C1 segment of cervical spinal cord (tissue), 14 donors: ENCODE results near the gene CACNG8.
"Not testable (repeated sequence)": the region's sequence is repeated elsewhere in the genome, so short reads cannot be mapped to it uniquely, and the experiment has no call there.

Experiments
- DNase-seq, 14 donors: peaks; one replicate each; lab custom pipeline; 2025; lab: John Stamatoyannopoulos, UW

CACNG8 gene

GRCh38 chr19:53962887-53963431 lies at the start of gene CACNG8:
Gene CACNG8 (plus strand): TSS chr19:53962937.
- DNase-seq: no peak

- DNase-seq: no peak
Observed at GRCh38 chr19:53915000-53915399, 47.7 kb upstream of the CACNG8 start.

DNA sequence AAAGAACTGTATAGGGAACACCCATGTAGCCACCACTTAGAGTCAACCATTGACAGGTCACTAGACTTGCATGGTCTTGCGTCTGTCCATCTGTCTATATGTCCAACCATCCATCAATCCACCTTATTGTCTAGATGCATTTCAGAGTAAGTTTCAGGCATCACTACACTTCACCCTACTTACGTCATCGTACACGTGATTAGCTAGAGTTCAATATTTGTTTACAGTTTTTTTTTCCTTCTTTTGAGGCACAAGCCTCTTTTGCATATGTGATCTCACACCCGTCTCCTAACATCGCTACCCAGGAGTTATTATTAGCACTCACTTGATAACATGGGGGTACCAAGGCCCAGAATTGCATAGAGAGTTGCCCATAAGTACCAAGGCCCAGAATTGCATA lies 46.7 kb upstream of the CACNG8 start:
- no peak for DNase-seq

GRCh38 chr19:53917356-53917755 lies 45.4 kb upstream of the CACNG8 start:
- DNase-seq: no peak

DNA sequence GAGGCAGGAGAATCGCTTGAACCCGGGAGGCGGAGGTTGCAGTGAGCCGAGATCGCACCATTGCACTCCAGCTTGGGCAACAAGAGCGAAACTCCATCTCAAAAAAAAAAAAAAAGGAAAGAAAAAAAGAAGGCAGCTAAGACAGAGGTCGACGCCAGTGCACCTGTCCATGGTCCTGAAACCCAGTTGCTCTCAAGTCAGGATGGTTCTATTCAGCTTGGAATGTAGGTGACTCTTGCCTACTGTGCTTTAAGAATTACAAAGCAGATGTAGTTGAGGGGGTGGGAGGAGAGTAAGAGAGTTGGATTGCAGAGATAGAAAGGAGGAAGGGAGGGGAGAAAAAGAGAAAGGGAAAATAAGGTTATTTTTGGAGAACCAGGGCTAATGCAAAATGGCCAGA lies 35.0 kb upstream of the CACNG8 start:
- no peak for DNase-seq

GRCh38 chr19:53936029-53936428 lies 26.7 kb upstream of the CACNG8 start:
- no peak for DNase-seq

DNA sequence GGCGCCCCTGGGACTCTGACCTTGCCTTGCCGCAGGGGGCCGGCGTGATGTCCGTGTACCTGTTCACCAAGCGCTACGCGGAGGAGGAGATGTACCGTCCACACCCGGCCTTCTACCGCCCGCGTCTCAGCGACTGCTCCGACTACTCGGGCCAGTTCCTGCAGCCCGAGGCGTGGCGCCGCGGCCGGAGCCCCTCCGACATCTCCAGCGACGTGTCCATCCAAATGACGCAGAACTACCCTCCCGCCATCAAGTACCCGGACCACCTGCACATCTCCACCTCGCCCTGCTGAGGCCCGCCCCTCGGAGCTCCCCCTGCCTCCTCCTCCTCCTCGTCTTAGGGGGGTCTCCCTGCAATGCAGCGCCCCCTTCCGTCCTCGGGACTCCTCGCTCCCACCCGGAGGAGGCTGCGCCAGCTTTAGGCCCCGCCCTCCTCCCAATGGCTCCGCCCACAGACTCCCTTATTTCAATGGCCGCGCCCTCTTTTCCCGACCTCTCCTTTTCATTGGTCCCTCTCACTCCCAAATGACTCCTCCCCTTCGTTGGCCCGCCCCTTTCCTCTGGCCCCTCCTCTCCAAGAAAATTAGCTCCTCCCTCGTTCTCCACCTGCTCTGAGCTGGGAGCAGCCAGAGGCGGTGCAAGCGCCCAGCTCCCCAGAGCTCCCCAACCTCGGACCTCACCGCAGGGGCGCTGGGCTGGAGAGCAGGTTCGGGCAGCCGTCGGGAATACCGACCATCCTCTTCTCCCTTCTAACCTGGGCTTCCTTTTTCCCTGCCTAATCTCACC lies 20.5 kb upstream of the CACNG8 start:
- DNase-seq: no peak

- DNase-seq: no peak
Observed at GRCh38 chr19:53944416-53944815, 18.3 kb upstream of the CACNG8 start.

DNA sequence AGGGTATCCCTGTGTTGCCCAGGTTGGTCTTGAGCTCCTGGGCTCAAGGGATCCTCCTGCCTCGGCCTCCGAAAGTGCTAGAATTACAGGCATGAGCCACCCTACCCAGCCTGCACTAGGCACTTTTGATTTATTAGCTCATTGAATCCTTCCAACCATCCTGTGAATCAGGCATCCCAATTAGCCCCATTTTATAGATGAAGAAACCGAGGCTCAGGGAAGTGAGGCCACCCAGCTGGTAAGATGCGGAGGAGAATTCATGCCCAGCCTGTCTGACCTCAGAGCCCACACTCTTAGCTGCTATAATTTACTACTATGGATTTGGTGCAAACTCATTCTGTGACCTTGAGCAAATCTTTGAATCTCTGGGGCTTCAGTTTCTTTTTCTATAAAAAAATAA lies 17.8 kb upstream of the CACNG8 start:
- DNase-seq: no peak

- DNase-seq: no peak
Observed at GRCh38 chr19:53945441-53945840, 17.3 kb upstream of the CACNG8 start.

DNA sequence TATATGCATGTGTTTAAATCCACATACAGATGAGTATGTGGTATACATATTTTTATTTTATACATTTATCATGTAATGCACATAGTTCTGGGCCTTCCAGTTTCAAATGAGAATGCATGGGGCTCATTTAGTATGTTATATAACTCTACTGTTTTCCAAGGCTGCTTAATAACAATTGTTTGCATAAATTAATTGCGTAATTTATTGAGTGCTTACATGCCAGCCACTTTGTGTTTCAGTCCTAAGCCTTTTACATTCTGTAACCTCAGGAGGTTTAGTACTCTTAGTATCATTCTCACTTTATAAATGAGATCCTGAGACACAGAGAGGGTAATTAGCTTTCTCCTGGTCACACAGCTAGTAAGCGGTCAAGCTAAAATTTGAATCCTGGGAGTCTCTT lies 16.7 kb upstream of the CACNG8 start:
- no peak for DNase-seq

DNA sequence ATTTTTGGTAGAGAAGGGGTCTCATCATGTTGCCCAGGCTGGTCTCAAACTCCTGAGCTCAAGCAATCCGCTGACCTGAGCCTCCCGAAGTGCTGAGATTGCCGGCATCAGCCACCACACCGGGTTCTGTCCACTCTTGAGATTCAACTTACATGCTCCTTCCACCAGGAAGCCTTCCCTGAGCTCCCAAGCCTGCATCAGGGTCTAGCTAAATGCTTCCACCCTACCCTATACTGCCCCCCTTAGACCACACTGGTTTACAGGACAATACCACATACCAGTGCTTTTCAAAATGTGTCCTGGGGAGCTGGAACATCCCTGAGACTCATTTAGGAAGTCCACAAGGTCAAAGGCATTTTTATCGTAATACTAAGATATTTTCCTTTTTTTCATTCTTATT lies 15.1 kb upstream of the CACNG8 start:
- no peak for DNase-seq

DNA sequence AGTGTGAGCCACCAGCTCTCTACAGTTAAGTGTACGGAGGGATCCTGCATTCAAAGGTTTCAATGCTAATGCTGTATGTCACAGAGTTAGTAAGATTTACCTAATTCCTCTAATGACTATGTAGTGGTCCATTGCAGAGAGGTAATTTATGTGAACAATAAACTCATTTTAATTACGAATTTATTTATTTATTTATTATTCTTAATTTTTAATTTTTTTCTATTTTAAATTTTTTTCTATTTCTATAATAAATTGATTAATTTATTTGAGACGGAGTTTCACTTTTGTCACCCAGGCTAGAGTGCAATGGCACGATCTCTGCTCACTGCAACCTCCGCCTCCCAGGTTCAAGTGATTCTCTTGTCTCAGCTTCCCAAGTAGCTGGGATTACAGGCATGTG lies 14.1 kb upstream of the CACNG8 start:
- DNase-seq: not testable (repeated sequence)

DNA sequence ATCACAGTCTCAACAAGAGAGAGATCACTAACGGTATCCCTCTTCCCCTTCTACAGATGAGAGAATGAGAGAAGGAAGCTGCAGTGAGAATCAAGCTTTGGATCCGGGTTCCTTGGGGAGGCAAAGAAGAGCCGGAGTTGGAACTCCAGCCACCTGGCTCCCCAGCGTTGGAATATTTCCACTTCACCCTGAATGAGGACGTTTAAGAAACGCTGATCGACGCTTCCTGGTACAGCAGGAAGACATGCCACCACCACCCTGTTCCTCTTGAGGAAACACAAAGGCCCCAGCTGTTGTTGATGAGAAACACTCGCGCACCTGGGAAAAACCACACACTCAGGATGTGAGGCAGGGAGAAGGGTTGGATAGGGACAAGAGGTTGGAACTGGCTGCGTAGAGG lies 11.3 kb upstream of the CACNG8 start:
- no peak for DNase-seq

GRCh38 chr19:53951947-53952346 lies 10.8 kb upstream of the CACNG8 start:
- no peak for DNase-seq

DNA sequence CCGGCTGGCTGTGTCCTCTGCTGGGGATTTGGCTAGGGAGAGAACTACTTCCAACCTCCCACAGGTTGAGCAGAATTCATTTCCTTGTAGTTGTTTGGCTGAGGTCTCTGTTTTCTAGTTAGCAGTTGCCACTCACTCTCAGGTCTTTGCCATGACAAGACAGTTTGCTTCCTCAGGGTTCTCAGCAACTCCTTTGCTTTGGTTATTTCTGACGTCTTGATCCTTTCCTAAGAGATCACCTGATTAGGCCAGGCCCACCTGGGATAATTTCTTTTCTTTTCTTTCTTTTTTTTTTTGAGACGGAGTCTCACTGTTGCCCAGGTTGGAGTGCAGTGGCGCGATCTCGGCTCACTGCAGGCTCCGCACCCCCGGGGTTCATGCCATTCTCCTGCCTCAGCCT lies 9.4 kb upstream of the CACNG8 start:
- no peak for DNase-seq

- no peak for DNase-seq
Observed at GRCh38 chr19:53957448-53958167, 5.1 kb upstream of the CACNG8 start.

DNA sequence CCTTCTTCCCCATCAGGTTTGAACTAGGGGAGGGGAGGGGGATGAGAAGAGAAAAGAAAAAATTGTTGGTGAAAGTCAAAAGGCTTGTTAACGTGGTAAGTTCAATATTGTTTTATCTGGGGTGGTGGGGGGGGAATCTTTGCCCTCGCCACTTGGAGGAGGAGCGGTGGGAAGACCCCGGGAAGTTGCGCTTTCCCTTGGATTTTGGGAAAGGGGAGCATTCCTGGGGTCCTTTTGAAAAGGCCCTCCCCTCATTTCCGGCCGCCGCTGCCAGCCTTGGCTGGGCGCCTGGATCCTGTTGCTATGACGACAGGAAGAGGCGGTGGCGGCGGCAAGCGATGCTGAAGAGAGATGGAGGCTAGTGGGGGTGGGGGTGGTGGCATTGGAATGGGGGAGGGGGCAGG lies 4.6 kb upstream of the CACNG8 start:
- peak in 5 of 14 donors; percentile 3 to 33 (median 5) for DNase-seq

GRCh38 chr19:53958823-53959757 lies 3.6 kb upstream of the CACNG8 start:
- DNase-seq: no peak

GRCh38 chr19:53960187-53960586 lies 2.5 kb upstream of the CACNG8 start:
- no peak for DNase-seq

DNA sequence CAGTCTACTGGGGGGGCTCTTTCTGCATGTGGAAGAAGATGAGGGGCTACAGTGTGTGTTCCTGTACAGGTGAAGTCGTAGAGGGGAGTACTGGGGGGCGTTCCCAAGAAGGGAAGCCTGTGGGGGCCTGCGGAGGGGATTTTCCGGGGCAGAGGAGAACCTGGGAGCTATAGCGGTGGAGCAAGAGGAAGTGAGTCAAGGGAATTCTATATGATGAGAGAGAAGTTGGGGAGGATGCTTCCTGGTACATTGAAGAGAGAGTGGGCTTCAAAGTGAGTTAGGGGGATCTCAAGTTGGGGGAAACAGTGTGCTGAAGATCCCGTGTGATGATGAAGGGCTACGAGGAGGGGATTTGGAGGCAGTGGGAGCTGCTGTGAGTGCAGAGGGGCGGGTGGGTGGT lies 1.9 kb upstream of the CACNG8 start:
- no peak for DNase-seq
